Right atrium auricular region (tissue), 2 donors: ENCODE data around the gene MCC. TPM values are rescaled to one million over a fixed set of nuclear protein-coding genes. Genes with fewer than 3 reads are reported as not detected.

ENCODE experiments used
- DNase-seq: peaks from one replicate; pipeline ENCODE4 v3.0.0-alpha.2; 2019; ENCODE audit warnings: low spot score
- H3K27ac ChIP-seq, 2 donors: fragments of 200-600 bp; sonication (generic); 1 replicate in 1 of 2; 2 replicates in 1 of 2; pipeline ENCODE4 v1.5.1; 2016 to 2019
- H3K27me3 ChIP-seq, 2 donors: fragments of 200-600 bp; sonication (generic); one replicate each; pipeline versions ENCODE4 v1.5.1 to v1.6.0; 2017 to 2019
- H3K36me3 ChIP-seq: fragments of 200-600 bp; sonication (generic); one replicate; pipeline ENCODE4 v1.5.1; 2016
- H3K4me1 ChIP-seq, 2 donors: fragments of 200-600 bp; sonication (generic); one replicate each; pipeline versions ENCODE4 v1.5.1 to v1.6.0; 2017 to 2019
- H3K4me3 ChIP-seq, 2 donors: fragments of 200-600 bp; sonication (generic); 1 replicate in 1 of 2; 2 replicates in 1 of 2; pipeline ENCODE4 v1.5.1; 2017 to 2019; ENCODE audit warnings: mild to moderate bottlenecking in 1 of 2, moderate library complexity in 1 of 2
- H3K9me3 ChIP-seq, 2 donors: fragments of 200-600 bp; sonication (generic); one replicate each; pipeline ENCODE4 v1.5.1; 2019
- total RNA-seq, 2 donors: library from RNA; depleted of rRNA; stranded (reverse); fragments of >200 nt; gene quantifications; one replicate each; pipeline ENCODE4 v1.1.0, GENCODE V29; 2016
- TF ChIP-seq, protein P1 (sequence below), 2 donors: fragments of 200-600 bp; sonication (generic); IDR thresholded peaks; one replicate each; pipeline ENCODE4 v1.5.1; 2019; ENCODE audit warnings: antibody characterized with exemption in 2 of 2

The MCC gene
- total RNA-seq, 2 donors from 2014 or later, result 28.8 to 31.7 TPM

DNA sequence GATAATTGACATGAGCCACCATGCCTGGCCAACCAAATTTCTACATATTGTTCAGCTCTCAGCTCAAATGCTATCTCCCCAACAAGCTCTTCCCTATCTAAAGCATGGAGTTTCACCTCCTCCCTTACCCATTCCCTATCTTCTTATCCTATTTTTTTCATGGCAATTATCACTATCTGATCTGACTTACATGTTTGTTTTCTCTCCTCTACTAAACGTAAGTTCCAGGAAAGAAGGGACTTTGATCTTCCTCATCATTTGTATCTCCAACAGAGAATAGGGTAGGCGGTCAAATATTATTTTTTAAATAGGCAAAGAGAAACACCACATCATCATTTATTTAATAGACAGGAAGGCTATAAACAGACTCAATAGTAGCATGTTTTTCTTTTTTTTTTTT is 381.4 kb downstream of the MCC start:
- TF ChIP-seq, protein P1, sequence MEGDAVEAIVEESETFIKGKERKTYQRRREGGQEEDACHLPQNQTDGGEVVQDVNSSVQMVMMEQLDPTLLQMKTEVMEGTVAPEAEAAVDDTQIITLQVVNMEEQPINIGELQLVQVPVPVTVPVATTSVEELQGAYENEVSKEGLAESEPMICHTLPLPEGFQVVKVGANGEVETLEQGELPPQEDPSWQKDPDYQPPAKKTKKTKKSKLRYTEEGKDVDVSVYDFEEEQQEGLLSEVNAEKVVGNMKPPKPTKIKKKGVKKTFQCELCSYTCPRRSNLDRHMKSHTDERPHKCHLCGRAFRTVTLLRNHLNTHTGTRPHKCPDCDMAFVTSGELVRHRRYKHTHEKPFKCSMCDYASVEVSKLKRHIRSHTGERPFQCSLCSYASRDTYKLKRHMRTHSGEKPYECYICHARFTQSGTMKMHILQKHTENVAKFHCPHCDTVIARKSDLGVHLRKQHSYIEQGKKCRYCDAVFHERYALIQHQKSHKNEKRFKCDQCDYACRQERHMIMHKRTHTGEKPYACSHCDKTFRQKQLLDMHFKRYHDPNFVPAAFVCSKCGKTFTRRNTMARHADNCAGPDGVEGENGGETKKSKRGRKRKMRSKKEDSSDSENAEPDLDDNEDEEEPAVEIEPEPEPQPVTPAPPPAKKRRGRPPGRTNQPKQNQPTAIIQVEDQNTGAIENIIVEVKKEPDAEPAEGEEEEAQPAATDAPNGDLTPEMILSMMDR (IDR thresholded peaks at IDR 0.05), result no peak
- Histone ChIP-seq H3K9me3 (no peaks in the 10 kb centered on the region), H3K27me3 (no peaks in the 10 kb centered on the region), H3K36me3 (peaks cover 4% of the 10 kb centered on the region), H3K4me1 (peaks cover 0 to 16% of the 10 kb centered on the region in 2 donors), H3K27ac (no peak overlapping the region), H3K4me3 (no peak overlapping the region)
- DNase-seq, result no peak

DNA sequence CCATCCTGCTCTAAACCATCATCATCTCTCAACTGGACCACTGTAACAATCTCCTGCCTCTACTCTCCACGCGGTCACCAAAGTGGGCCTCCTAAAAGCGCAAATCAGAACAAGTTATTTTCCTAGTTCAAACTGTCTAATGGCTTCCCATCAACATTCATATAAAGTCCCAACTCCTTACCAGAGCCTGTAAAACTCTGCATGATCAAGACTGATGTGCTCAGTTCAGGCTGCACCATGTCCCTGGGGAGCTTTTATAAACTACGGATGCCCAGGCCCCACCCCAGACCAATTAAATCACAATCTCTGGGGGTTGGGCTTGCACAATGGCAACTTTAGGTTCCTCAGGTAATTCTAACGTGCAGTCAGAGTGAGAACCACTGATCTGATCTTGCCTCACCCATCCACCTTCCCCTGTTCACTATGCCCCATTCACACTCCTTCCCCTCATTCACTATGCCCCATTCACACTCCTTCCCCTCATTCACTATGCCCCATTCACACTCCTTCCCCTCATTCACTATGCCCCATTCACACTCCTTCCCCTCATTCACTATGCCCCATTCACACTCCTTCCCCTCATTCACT is 382.5 kb downstream of the MCC start:
- Histone ChIP-seq H3K4me3 (no peak overlapping the region), H3K36me3 (peaks cover 4% of the 10 kb centered on the region), H3K4me1 (peaks cover 0 to 17% of the 10 kb centered on the region in 2 donors), H3K9me3 (no peaks in the 10 kb centered on the region), H3K27ac (no peak overlapping the region), H3K27me3 (no peaks in the 10 kb centered on the region)
- TF ChIP-seq, protein P1 (IDR thresholded peaks at IDR 0.05), result no peak
- DNase-seq, result no peak

DNA sequence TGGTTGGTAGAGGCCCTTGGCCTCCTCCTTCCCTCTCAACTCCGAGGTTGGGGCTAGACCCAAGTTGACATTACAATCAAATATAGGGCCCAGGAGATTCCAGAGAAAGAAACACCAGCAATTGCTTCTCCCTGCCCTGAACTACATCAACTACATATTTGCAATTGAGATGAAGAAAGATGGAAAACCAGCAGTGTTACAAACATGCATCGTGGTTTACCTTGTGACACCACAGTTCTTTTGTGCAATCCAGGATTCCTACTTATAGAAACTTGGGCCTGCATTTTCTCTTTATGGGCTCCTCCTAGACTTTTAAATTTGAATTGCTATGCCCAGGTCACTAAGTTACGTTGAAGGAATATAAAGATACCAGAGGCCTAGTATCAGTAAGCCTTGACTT is 384.9 kb downstream of the MCC start:
- Histone ChIP-seq H3K36me3 (peaks cover 4% of the 10 kb centered on the region), H3K9me3 (no peaks in the 10 kb centered on the region)
- DNase-seq, result no peak

DNA sequence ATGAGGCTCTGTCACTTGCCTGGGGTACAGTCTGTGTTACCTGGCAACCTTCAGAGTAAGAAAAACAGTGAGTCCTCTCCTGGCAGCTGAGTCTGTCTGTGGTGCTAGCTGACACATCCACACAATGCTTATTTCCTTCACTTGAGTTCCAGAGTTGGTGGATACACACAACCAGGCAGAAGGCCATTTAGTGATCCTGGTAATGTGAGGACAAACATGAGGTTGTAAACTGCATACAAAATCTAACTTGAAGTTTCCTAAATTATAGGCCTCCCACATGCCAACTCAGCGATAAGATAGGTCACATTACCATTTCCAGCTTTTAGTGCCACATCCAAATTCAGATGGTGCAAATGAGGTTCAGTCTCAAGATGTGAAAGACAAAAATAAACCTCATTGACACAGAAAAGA is 386.1 kb downstream of the MCC start:
- Histone ChIP-seq H3K27me3 (no peaks in the 10 kb centered on the region), H3K4me1 (peaks cover 0 to 16% of the 10 kb centered on the region in 2 donors), H3K36me3 (peaks cover 4% of the 10 kb centered on the region), H3K9me3 (no peaks in the 10 kb centered on the region), H3K4me3 (no peak overlapping the region), H3K27ac (peak overlapping the region; percentile 55 to 57)
- TF ChIP-seq, protein P1 (IDR thresholded peaks at IDR 0.05), result no peak
- DNase-seq, result no peak

More for the DNA sequence above, 384.9 kb downstream of the MCC start:
- TF ChIP-seq, protein P1 (IDR thresholded peaks at IDR 0.05), result no peak
- Histone ChIP-seq H3K27ac (no peak overlapping the region), H3K27me3 (no peaks in the 10 kb centered on the region), H3K4me1 (peaks cover 0 to 16% of the 10 kb centered on the region in 2 donors), H3K4me3 (no peak overlapping the region)

DNA sequence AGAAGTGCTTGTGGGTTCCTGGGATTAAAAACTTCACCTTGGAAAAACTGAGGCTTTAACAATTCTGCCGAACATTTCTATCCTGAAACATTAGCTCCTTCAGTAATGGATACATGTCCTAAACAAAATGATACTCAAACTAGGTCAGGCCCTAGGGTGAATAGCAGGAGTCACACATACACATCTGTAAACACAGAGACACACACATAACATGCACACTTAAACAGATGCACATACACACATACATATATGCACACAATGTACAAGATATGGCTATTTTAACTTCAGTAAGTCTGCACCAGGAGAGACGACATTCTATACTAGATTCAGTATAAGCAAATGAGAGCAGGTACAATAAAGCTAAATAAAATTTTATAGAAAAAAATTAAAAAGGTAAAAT is 387.3 kb downstream of the MCC start:
- no peaks in the 10 kb centered on the region for H3K27me3 ChIP-seq
- H3K4me3 ChIP-seq, result no peak overlapping the region
- TF ChIP-seq, protein P1 (IDR thresholded peaks at IDR 0.05), result no peak
- peaks cover 4% of the 10 kb centered on the region for H3K36me3 ChIP-seq
- no peak for DNase-seq
- no peak overlapping the region for H3K27ac ChIP-seq
- peaks cover 0 to 17% of the 10 kb centered on the region in 2 donors for H3K4me1 ChIP-seq
- no peaks in the 10 kb centered on the region for H3K9me3 ChIP-seq

DNA sequence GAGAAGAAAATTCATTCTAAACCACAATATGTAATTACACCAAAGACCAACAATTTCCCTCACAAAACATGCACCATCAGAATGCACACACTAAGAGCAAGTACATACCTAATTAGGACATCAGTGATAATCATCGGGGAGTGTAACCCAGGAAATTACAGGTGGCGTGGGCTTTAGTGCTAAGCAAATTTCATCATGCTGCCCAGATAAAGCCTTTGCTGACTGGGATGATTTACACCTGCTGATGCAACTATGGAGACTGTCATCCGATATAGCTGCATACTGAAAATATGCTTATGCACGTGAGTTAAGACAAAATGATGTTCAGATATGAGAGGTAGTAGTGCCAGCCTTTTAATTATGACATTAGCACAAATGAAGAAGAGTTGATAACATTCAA is 388.4 kb downstream of the MCC start:
- H3K4me1 ChIP-seq, result peaks cover 0 to 23% of the 10 kb centered on the region in 2 donors
- no peak for DNase-seq
- no peaks in the 10 kb centered on the region for H3K9me3 ChIP-seq
- H3K27me3 ChIP-seq, result no peaks in the 10 kb centered on the region
- H3K36me3 ChIP-seq, result peaks cover 4% of the 10 kb centered on the region
- no peak overlapping the region for H3K27ac ChIP-seq
- TF ChIP-seq, protein P1 (IDR thresholded peaks at IDR 0.05), result no peak
- H3K4me3 ChIP-seq, result no peak overlapping the region
